Kidney (tissue), 14 donors: ENCODE data around the gene PAN3. TPM values are rescaled to one million over a fixed set of nuclear protein-coding genes. Genes with fewer than 3 reads are reported as not detected.

Experiments
- DNase-seq, 5 donors: peaks; one replicate each; pipeline ENCODE4 v3.0.0-alpha.2; 2013 to 2020
- FAIRE-seq: peaks from 2 replicates; lab custom pipeline; 2012; peaks lifted over from hg19 to GRCh38; lab: Jason Lieb, UNC
- H3K27ac ChIP-seq, 2 donors: one replicate each; pipeline ENCODE4 v1.7.0; 2013; ENCODE audit warnings: low read depth in 2 of 2, low read length in 2 of 2, inconsistent platforms in 1 of 2
- H3K27me3 ChIP-seq: one replicate; pipeline ENCODE4 v1.7.1; 2013; ENCODE audit warnings: low read length, inconsistent platforms; ENCODE audit not compliant: control insufficient read depth, insufficient read depth
- H3K36me3 ChIP-seq, 3 donors: one replicate each; pipeline versions ENCODE4 v1.7.0 to v1.7.1; 2013; ENCODE audit warnings: low read length in 3 of 3, control low read depth in 1 of 3, inconsistent platforms in 1 of 3; ENCODE audit not compliant: insufficient read depth in 3 of 3, control insufficient read depth in 2 of 3
- H3K4me1 ChIP-seq, 3 donors: one replicate each; pipeline versions ENCODE4 v1.7.0 to v1.7.1; 2013; ENCODE audit warnings: low read length in 3 of 3, inconsistent platforms in 1 of 3, low read depth in 1 of 3; ENCODE audit not compliant: control insufficient read depth in 2 of 3, insufficient read depth in 2 of 3
- H3K4me3 ChIP-seq, 3 donors: one replicate each; pipeline versions ENCODE4 v1.7.0 to v1.8.1; 2013; ENCODE audit warnings: low read length in 3 of 3, control low read depth in 1 of 3, inconsistent platforms in 1 of 3
- H3K9ac ChIP-seq, 3 donors: one replicate each; pipeline versions ENCODE4 v1.7.0 to v1.7.1; 2013; ENCODE audit warnings: low read length in 3 of 3, control low read depth in 1 of 3, inconsistent platforms in 1 of 3
- H3K9me3 ChIP-seq, 3 donors: one replicate each; pipeline versions ENCODE4 v1.7.0 to v1.7.1; 2013; ENCODE audit warnings: low read length in 3 of 3, control low read depth in 1 of 3, inconsistent platforms in 1 of 3; ENCODE audit not compliant: control insufficient read depth in 2 of 3, insufficient read depth in 1 of 3
- intact Hi-C: fragments of 100-400 bp; cut with DNase I; formaldehyde crosslinking; loops from one replicate; pipeline ENCODE4 v1.11.1; 2022
- polyA plus RNA-seq: library from polyadenylated mRNA; stranded (reverse); fragments of 350-450 nt; fragmentation: Illumina TruSeq; extraction: RNeasy Lipid Tissue Mini Kit (QIAGEN cat#74804); gene quantifications from one replicate; pipeline ENCODE4 v1.2.3, GENCODE V29; 2014; ENCODE audit warnings: low read depth, low replicate concordance; ENCODE audit not compliant: insufficient read depth
- total RNA-seq: library from RNA; stranded (reverse); fragmentation: NEBNext Ultra II Directional; extraction: Animal tissue kit (Norgen Biotek cat#: 25700); gene quantifications from one replicate; pipeline ENCODE4 v1.2.1, GENCODE V29; 2021
- TF ChIP-seq, protein P1 (sequence below): IDR thresholded peaks from 3 replicates; pipeline ENCODE4 v1.5.1; 2012; ENCODE audit warnings: mild to moderate bottlenecking, moderate library complexity, borderline replicate concordance; ENCODE audit not compliant: insufficient read depth; ENCODE audit errors: extremely low read depth
- donor health status: control.
- donor health status: control.
- donor health status: control.
- donor health status: control.
- donor health status: control.
- donor health status: DM: yes; HTN: yes; CAD: no.
- donor health status: Normal renal cell carcinoma (clear cell type).

PAN3 gene
- total and polyA plus RNA-seq, 2 donors from 2014 or later, result 8.2 to 46.3 TPM

GRCh38 chr13:28301839-28302238 is 163.5 kb downstream of the PAN3 start:
- intact Hi-C loops, result no loop called here
- TF ChIP-seq, protein P1, sequence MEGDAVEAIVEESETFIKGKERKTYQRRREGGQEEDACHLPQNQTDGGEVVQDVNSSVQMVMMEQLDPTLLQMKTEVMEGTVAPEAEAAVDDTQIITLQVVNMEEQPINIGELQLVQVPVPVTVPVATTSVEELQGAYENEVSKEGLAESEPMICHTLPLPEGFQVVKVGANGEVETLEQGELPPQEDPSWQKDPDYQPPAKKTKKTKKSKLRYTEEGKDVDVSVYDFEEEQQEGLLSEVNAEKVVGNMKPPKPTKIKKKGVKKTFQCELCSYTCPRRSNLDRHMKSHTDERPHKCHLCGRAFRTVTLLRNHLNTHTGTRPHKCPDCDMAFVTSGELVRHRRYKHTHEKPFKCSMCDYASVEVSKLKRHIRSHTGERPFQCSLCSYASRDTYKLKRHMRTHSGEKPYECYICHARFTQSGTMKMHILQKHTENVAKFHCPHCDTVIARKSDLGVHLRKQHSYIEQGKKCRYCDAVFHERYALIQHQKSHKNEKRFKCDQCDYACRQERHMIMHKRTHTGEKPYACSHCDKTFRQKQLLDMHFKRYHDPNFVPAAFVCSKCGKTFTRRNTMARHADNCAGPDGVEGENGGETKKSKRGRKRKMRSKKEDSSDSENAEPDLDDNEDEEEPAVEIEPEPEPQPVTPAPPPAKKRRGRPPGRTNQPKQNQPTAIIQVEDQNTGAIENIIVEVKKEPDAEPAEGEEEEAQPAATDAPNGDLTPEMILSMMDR, result no peak
- H3K9me3 ChIP-seq, result no peaks in the 10 kb centered on the region
- no peak overlapping the region for H3K9ac ChIP-seq
- H3K4me1 ChIP-seq, result no peaks in the 10 kb centered on the region
- no peak for DNase-seq
- no peaks in the 10 kb centered on the region for H3K36me3 ChIP-seq
- H3K27ac ChIP-seq, result no peak overlapping the region
- H3K27me3 ChIP-seq, result no peaks in the 10 kb centered on the region
- H3K4me3 ChIP-seq, result no peak overlapping the region
- no peak for FAIRE-seq

- Histone ChIP-seq H3K4me3 (no peak overlapping the region), H3K4me1 (no peaks in the 10 kb centered on the region), H3K9ac (no peak overlapping the region), H3K36me3 (no peaks in the 10 kb centered on the region), H3K27ac (no peak overlapping the region), H3K27me3 (no peaks in the 10 kb centered on the region), H3K9me3 (no peaks in the 10 kb centered on the region)
- DNase-seq (no peak), FAIRE-seq (no peak)
- TF ChIP-seq, protein P1, result no peak
- intact Hi-C loops, result no loop called here
Measured at GRCh38 chr13:28306325-28306724, 168.0 kb downstream of the PAN3 start.

DNA sequence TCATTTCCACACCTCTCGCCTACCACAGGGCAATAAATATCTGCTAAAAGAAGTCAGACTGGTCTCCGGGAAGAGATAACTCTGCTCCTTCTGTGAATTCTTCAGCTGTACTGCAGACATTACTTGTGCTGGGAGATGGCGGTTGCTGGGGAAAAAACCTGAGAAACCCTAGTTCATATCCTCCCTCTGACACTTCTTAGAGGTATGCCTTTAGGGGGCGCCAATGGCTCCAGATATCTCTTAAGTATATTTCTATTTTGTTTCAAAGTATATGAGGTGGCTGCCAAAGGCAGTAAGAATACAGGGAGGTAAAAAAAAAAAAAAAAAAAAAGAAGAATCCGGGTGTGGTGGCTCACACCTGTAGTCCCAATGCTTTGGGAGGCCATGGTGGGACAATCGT is 175.2 kb downstream of the PAN3 start:
- H3K4me3 ChIP-seq, result no peak overlapping the region
- H3K27me3 ChIP-seq, result no peaks in the 10 kb centered on the region
- H3K9me3 ChIP-seq, result no peaks in the 10 kb centered on the region
- DNase-seq (no peak), FAIRE-seq (no peak)
- peaks cover 0 to 11% (median 7%) of the 10 kb centered on the region in 3 donors for H3K4me1 ChIP-seq
- H3K27ac ChIP-seq, result no peak overlapping the region
- no peaks in the 10 kb centered on the region for H3K36me3 ChIP-seq
- TF ChIP-seq, protein P1, result no peak
- intact Hi-C loops, result no loop called here
- H3K9ac ChIP-seq, result no peak overlapping the region

- intact Hi-C loops, result no loop called here
- Histone ChIP-seq H3K27me3 (no peaks in the 10 kb centered on the region), H3K9ac (no peak overlapping the region), H3K36me3 (no peaks in the 10 kb centered on the region), H3K4me1 (peaks cover 0 to 11% (median 7%) of the 10 kb centered on the region in 3 donors), H3K27ac (no peak overlapping the region), H3K4me3 (no peak overlapping the region), H3K9me3 (no peaks in the 10 kb centered on the region)
- TF ChIP-seq, protein P1, result no peak
- DNase-seq (no peak), FAIRE-seq (no peak)
Measured at GRCh38 chr13:28314879-28315278, 176.5 kb downstream of the PAN3 start.
